Measurements from ENCODE around the gene RUNX2.

Gene RUNX2

DNA sequence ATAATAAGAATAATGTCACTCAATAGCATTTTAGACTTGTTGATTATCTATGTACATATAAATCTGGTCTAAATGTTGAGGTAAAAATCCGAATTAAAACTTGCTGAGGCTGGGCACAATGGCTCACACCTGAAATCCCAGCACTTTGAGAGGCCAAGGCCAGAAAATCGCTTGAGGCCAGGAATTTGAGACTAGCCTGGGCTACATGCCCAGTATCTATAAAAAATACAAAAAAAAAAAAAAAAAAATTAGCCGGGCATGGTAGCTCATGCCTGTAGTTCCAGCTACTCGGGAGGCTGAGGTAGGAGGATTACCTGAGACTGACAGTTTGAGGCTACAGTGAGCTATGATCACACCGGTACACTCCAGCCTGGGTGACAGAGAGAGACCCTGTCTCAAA lies 83.8 kb downstream of the RUNX2 start:
- H3K9me3 ChIP-seq (ENCODE audit: control insufficient read depth, insufficient read depth, low read length) = no peaks in the 10 kb centered on the region
- H3K9ac ChIP-seq (ENCODE audit: low read depth, low read length) = no peak overlapping the region
- H3K4me1 ChIP-seq (ENCODE audit: insufficient read depth, low read length) = no peaks in the 10 kb centered on the region
- no peaks in the 10 kb centered on the region for H3K36me3 ChIP-seq (ENCODE audit: insufficient read depth, low read length)

DNA sequence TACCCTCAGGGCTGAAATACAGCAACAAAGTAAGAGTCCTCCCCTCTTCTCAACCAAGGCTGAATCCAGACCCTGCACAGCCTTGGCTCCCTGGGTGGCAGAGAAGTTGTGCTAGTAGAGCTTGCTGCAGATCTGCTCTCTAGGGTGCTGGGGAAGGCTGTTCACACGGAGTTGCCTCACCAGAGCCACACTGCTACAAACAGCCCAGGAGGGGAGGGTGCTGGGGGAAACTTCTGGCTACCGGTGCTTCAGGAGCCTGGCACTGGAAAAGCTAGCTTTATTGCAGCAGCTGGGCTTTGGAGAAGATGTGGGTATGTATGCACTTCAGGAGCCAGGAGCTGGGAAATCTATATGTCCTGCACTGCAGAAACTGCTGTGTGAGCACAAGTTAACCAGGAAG lies 87.2 kb downstream of the RUNX2 start:
- Histone ChIP-seq H3K4me1 (ENCODE audit: insufficient read depth, low read length) (no peaks in the 10 kb centered on the region), H3K36me3 (ENCODE audit: insufficient read depth, low read length) (no peaks in the 10 kb centered on the region), H3K9ac (ENCODE audit: low read depth, low read length) (no peak overlapping the region), H3K9me3 (ENCODE audit: control insufficient read depth, insufficient read depth, low read length) (no peaks in the 10 kb centered on the region)

DNA sequence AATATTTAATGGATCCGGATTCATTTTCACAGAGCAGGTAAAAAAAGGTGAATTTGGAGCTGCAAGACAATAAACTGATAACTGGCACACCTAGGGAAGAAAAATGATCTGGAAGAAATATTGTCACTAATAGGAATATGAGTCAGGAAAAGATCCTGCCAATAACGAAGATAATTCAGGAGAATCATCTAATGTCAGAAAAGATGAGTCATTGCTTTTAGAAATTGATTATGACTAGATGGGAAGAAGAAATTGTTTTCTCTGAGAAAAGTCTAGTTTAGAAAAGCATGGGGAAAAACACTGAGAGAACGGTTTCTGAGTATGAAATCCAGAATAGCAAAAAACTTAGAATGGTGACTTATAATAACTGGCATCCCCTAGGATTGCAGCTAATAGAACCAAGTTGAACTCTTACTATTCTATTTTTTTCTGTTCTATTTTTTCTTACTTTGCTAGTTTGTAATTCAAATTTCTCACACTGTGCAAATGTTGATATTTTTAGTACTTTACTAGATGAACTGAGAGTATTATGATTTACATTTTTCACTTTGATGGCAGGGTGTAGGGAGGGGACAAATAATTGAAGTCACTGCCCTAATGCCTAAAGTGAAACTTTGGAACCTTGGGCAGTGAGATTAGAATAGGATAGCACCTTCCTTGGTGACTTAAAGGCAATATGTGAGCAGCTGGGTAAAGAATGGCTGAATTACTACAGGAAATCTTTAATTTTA lies 87.8 kb downstream of the RUNX2 start:
- Histone ChIP-seq H3K9me3 (ENCODE audit: control insufficient read depth, insufficient read depth, low read length) (no peaks in the 10 kb centered on the region), H3K36me3 (ENCODE audit: insufficient read depth, low read length) (no peaks in the 10 kb centered on the region), H3K4me1 (ENCODE audit: insufficient read depth, low read length) (no peaks in the 10 kb centered on the region), H3K9ac (ENCODE audit: low read depth, low read length) (no peak overlapping the region)

DNA sequence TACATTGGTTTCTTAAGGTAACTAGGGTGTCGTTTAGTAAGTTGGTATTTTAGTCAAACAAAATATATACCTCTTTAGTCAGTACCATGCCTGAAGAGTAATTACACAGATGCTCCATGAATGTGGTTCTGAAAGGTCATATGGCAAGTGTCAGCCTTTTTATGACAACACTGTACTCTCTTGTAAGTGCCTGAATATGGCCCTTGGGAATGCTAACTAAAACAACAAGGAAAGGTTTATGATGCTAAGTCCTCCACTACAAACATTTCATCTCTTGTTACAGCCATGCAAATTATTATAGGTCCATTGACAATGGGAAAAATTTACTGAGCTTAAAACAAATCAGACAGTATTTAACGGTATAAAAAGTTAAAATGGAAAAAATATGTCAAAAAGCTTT lies 88.6 kb downstream of the RUNX2 start:
- Histone ChIP-seq H3K4me1 (ENCODE audit: insufficient read depth, low read length) (no peaks in the 10 kb centered on the region), H3K36me3 (ENCODE audit: insufficient read depth, low read length) (no peaks in the 10 kb centered on the region), H3K9ac (ENCODE audit: low read depth, low read length) (no peak overlapping the region), H3K9me3 (ENCODE audit: control insufficient read depth, insufficient read depth, low read length) (no peaks in the 10 kb centered on the region)

DNA sequence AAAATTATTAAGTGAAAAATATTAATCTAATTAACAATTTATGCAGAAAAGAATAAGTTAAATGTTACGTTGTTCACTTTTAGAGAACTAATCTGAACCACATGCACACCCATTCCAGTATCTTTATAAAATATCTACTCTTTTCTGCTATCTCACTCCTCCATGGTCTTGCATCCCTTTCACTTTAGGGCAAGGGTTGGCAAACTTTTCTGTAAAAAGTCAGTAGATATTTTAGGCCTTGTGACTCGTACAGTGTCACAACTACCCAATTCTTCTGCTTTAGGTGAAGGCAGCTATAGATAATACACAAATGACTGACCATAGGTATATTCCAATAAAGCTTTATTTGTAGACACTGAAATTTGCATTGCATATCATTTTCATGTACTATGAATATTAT lies 89.3 kb downstream of the RUNX2 start:
- no peaks in the 10 kb centered on the region for H3K36me3 ChIP-seq (ENCODE audit: insufficient read depth, low read length)
- no peaks in the 10 kb centered on the region for H3K4me1 ChIP-seq (ENCODE audit: insufficient read depth, low read length)
- H3K9ac ChIP-seq (ENCODE audit: low read depth, low read length) = no peak overlapping the region
- no peaks in the 10 kb centered on the region for H3K9me3 ChIP-seq (ENCODE audit: control insufficient read depth, insufficient read depth, low read length)

DNA sequence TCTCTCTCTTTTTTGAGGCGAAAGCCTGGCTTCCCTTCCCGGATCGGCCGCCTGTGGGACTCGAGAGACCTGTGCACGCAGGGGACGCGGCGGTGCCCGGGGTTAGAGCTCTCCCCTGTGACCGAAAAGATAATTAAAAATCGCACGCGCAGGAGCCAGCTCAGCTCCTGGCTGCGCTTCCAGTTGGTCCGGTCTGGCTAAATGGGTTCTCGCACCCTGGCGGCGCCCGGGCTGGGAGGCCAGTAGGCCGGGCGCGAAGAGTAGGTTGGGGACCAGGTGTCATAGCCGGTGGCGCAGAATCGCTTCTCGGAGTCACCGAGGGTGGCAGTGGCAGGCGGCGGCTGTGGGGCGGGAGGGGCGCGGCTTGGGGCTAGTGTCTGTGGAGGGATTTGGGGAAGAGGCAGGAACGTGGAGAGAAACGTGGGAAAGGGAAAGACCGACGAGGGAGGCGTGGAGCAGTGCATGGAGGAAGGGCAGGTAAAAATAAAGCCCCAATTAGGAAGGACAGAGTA lies 91.5 kb downstream of the RUNX2 start:
- Histone ChIP-seq H3K9me3 (ENCODE audit: control insufficient read depth, insufficient read depth, low read length) (no peaks in the 10 kb centered on the region), H3K9ac (ENCODE audit: low read depth, low read length) (peak overlapping the region; percentile 79; the same call in 1 of the 2 replicates), H3K4me1 (ENCODE audit: insufficient read depth, low read length) (peaks cover 3% of the 10 kb centered on the region; the same call in 1 of the 2 replicates), H3K36me3 (ENCODE audit: insufficient read depth, low read length) (no peaks in the 10 kb centered on the region)

DNA sequence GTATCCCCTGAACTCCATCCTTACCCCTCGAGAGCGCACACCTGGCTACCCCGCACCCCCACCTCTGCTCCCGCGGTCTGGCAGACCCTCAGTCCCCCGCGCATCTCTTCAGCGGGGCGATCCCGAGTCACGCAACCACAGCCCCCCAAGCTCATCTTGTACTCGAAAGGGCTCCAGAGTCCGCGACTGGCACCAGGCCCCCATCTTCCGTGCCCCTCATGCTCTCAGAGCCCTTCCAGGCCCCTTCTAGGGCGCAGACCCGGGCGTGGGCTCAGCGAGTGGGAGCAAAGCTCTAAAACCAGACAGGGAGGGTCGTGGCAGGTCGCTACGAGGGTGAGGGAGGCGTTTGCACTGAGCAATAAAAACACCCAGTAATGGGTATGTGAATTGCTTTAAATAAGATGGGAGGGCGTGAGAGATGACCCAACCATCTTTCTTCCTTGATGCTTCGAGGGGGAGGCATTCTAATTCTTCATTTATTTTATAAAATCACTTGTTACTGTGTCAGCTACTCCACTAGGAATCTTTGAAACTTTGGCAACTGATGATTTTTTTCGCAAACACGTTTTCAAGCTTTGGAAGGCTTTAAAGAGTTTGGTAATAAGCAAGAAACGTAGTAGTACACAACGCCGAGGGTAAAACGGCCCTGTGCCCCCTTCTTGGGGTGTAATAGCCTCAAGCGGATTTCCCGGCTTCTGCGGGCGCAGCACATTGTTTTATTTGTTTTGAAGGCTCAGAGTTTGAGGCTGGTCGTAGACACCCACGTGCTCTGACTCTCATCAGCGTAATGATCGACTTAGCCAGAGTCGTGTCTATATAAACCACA lies 92.2 kb downstream of the RUNX2 start:
- Histone ChIP-seq H3K36me3 (ENCODE audit: insufficient read depth, low read length) (no peaks in the 10 kb centered on the region), H3K9me3 (ENCODE audit: control insufficient read depth, insufficient read depth, low read length) (no peaks in the 10 kb centered on the region), H3K9ac (ENCODE audit: low read depth, low read length) (peak overlapping the region; percentile 79; the same call in 1 of the 2 replicates), H3K4me1 (ENCODE audit: insufficient read depth, low read length) (peaks cover 3% of the 10 kb centered on the region; the same call in 1 of the 2 replicates)

DNA sequence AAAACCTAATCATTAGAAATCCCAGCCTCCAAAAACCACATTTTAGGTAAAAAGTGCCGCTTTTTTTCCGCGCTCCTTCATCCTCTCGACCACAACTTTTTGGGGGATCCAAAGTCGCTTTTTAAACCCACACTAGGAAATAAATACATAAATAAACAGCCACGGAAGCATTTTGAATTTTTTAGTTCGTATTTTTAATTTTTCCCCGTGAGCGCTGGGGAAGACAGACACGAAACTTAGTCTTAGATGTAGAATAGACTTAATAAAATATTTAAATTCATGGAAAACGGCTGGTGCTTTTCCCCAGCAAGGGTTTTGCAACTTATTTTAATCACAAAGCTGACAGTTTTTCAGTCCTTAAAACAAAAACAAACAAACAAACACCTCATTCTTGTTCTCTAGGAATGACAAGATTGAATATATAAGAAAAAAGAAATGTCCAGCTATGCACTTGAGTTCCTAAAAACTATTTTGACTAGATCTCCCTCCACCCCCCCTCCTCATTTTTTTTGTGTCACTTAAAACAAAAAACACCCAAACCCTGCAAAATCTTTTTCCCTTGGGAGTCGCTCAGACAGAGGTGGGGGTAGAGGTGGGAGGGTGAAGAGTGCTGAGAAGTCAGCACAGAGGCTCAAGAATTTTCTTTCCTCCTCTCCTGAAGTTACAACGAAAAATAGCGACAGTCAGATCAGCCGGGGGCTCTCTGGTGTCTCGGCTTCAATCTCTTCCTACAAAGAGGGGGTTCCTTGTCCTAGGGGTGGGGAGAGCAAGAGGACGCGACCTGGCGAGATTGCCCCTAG lies 93.0 kb downstream of the RUNX2 start:
- H3K9me3 ChIP-seq (ENCODE audit: control insufficient read depth, insufficient read depth, low read length) = no peaks in the 10 kb centered on the region
- peaks cover 3% of the 10 kb centered on the region; the same call in 1 of the 2 replicates for H3K4me1 ChIP-seq (ENCODE audit: insufficient read depth, low read length)
- H3K36me3 ChIP-seq (ENCODE audit: insufficient read depth, low read length) = no peaks in the 10 kb centered on the region
- peak overlapping the region; percentile 79; the same call in 1 of the 2 replicates for H3K9ac ChIP-seq (ENCODE audit: low read depth, low read length)

DNA sequence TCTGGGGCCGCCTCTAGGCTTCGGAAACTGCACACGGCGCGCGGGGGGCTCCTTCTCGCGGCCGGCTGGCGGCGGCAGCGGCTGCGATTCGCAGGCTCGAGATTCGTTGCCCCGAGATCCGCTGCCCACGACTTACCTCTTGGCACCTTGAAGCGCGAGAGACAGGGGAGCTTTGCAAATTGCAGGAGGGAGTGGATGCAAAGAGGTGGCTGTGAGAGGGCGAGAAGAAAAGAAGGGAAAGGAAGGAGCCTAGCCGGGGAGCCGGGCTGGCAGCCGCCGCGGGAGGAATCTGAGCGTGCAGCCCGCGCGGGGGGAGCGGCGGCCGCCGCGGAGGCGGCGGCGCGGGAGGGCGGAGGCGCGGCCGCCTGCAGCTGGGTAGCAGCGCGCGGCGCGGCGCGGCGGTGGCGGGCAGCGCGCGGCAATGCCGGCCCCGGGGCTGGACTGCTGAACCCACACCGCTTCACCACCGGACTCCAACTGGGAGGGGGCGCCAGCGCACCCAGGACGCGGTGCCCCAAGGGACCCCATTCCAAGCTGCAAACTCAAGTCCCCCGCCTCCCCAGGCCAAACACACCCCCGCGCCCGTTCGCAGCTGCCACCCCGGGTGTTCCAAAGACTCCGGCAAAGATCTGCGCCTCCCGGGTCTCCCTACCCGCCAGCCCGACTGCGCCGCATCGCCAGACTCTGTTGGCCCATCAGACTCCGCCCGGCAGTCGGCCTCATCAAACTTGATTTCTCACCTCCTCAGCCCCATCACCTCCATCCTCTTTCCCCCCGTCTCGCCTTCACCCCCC lies 93.8 kb downstream of the RUNX2 start:
- H3K4me1 ChIP-seq (ENCODE audit: insufficient read depth, low read length) = peaks cover 3% of the 10 kb centered on the region; the same call in 1 of the 2 replicates
- no peaks in the 10 kb centered on the region for H3K9me3 ChIP-seq (ENCODE audit: control insufficient read depth, insufficient read depth, low read length)
- H3K36me3 ChIP-seq (ENCODE audit: insufficient read depth, low read length) = no peaks in the 10 kb centered on the region
- peak overlapping the region; percentile 79; the same call in 1 of the 2 replicates for H3K9ac ChIP-seq (ENCODE audit: low read depth, low read length)

DNA sequence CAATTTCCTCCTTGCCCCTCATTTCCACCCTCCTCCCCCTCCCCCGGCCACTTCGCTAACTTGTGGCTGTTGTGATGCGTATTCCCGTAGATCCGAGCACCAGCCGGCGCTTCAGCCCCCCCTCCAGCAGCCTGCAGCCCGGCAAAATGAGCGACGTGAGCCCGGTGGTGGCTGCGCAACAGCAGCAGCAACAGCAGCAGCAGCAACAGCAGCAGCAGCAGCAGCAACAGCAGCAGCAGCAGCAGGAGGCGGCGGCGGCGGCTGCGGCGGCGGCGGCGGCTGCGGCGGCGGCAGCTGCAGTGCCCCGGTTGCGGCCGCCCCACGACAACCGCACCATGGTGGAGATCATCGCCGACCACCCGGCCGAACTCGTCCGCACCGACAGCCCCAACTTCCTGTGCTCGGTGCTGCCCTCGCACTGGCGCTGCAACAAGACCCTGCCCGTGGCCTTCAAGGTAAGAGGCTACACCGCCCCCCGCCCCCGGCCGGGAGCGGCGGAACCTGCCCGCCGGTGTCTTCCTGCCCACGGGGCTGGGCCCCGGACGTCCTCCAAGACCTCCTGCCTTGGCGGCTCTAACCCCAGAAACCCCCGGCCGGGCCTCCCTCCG lies 94.5 kb downstream of the RUNX2 start:
- H3K36me3 ChIP-seq (ENCODE audit: insufficient read depth, low read length) = no peaks in the 10 kb centered on the region
- peaks cover 3% of the 10 kb centered on the region; the same call in 1 of the 2 replicates for H3K4me1 ChIP-seq (ENCODE audit: insufficient read depth, low read length)
- peak overlapping the region; percentile 79 for H3K9ac ChIP-seq (ENCODE audit: low read depth, low read length)
- H3K9me3 ChIP-seq (ENCODE audit: control insufficient read depth, insufficient read depth, low read length) = no peaks in the 10 kb centered on the region

DNA sequence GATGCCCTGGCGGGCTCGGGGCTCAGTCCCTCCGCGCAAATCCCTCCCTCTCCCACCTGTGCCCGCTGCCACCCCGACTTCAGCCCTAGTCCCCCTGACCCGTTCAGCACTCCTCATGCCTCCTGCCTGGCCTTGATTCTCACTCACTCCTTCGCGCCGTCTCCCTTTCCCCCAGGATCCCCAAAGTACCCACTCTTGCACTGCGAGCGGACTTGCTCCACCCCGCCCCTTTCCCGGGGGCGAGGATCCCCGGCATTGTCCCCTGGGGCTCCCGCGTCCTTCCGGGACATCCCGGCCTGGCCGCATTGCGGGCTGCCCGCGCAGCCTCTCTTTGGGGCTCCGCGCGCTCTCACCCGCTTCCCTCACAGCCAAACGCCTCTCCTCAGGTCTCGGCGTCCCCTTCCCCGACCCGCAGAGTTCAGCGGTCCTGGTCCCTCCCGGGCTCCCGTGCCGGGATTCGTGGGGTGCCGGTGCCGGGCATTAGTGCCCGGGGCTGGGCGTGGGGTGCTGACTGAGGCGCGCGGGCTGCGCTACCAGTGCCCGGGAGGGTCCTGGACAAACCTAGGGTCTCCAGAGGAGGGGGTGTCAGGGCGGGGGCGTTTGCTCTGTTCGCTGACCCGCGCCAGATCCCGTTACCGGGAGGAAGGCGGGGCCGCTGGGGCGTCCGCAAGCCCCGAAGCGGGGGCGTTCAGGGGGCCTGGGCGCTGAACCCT lies 95.1 kb downstream of the RUNX2 start:
- peaks cover 3% of the 10 kb centered on the region; the same call in 1 of the 2 replicates for H3K4me1 ChIP-seq (ENCODE audit: insufficient read depth, low read length)

DNA sequence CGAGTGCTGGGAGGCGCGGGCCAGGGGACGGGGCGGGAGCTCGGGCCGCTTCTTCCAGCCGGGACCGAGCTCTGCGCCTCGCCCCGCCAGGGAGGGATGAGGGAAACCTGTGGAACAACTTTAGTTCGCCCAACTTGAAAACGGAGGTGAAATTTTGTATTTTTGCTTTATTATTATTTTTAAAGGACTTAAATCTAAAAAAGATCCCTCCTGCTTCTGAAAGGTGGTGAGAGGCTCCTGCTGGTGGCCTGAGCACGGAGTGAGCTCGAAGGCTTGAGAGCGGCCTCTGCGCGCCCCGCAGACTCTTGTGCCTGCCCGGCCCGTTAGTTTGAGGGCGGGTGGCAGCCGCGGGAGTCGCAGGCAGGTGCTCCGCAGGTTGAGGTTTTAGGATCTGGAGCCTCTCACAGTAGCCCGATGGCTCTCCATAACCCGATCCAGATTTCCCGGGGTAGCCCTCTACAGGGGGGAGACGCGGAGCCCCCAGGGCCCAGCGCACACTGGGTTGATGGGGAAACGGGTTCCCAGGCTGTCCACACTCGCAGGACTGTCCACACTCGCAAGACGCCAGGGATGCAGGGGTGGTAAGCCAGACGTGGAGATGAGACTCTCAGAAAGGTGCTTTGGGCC lies 95.8 kb downstream of the RUNX2 start:
- H3K36me3 ChIP-seq (ENCODE audit: insufficient read depth, low read length) = no peaks in the 10 kb centered on the region
- H3K4me1 ChIP-seq (ENCODE audit: insufficient read depth, low read length) = peaks cover 3% of the 10 kb centered on the region; the same call in 1 of the 2 replicates

More for the DNA sequence above, 95.1 kb downstream of the RUNX2 start:
- Histone ChIP-seq H3K9ac (ENCODE audit: low read depth, low read length) (peak overlapping the region; percentile 79), H3K9me3 (ENCODE audit: control insufficient read depth, insufficient read depth, low read length) (no peaks in the 10 kb centered on the region), H3K36me3 (ENCODE audit: insufficient read depth, low read length) (no peaks in the 10 kb centered on the region)

More for the DNA sequence above, 95.8 kb downstream of the RUNX2 start:
- Histone ChIP-seq H3K9ac (ENCODE audit: low read depth, low read length) (peak overlapping the region; percentile 79), H3K9me3 (ENCODE audit: control insufficient read depth, insufficient read depth, low read length) (no peaks in the 10 kb centered on the region)

All from ES-I3 (cell line).